SK-N-SH treated with all-trans-retinoic acid at 6 μM for 48 hours (cell line): Measurements from ENCODE around the gene PAFAH1B2.

Experiments used
- ATAC-seq: fragments of 200-7000 bp; cut with Tn5 transposase; 3 replicates; pipeline ENCODE4 v1.9.1; 2020; ENCODE audit warnings: mild to moderate bottlenecking, moderate library complexity
- BACH2 ChIP-seq: fragments of 250-450 bp; sonication (Bioruptor Pico); IDR thresholded peaks from 2 replicates; pipeline ENCODE4 v1.9.0; 2021; ENCODE audit warnings: mild to moderate bottlenecking, borderline replicate concordance
- CREB5 ChIP-seq: fragments of 250-450 bp; sonication (Bioruptor Pico); IDR thresholded peaks from 2 replicates; pipeline ENCODE4 v1.5.1; 2020; ENCODE audit warnings: low read depth, mild to moderate bottlenecking, moderate library complexity
- CSDC2 ChIP-seq: fragments of 250-450 bp; sonication (Bioruptor Pico); IDR thresholded peaks from 2 replicates; pipeline ENCODE4 v1.5.0; 2020; ENCODE audit warnings: mild to moderate bottlenecking, moderate library complexity
- CSRNP3 ChIP-seq: fragments of 250-450 bp; sonication (Bioruptor Pico); IDR thresholded peaks from 2 replicates; pipeline ENCODE4 v1.5.1; 2021; ENCODE audit warnings: mild to moderate bottlenecking, moderate library complexity
- ESRRG ChIP-seq: fragments of 250-450 bp; sonication (Bioruptor Pico); IDR thresholded peaks from 2 replicates; pipeline ENCODE4 v1.6.1; 2021; ENCODE audit warnings: mild to moderate bottlenecking
- GLIS3 ChIP-seq: fragments of 250-450 bp; sonication (Bioruptor Pico); IDR thresholded peaks from 2 replicates; pipeline ENCODE4 v1.5.0; 2020; ENCODE audit warnings: mild to moderate bottlenecking, moderate library complexity
- OSR1 ChIP-seq: fragments of 250-450 bp; sonication (Bioruptor Pico); IDR thresholded peaks from 2 replicates; pipeline ENCODE4 v1.8.0; 2022; ENCODE audit warnings: moderate library complexity, mild to moderate bottlenecking, inconsistent platforms
- POU6F1 ChIP-seq: fragments of 250-450 bp; sonication (Bioruptor Pico); IDR thresholded peaks from 2 replicates; pipeline ENCODE4 v1.8.0; 2021; ENCODE audit warnings: low read depth, mild to moderate bottlenecking, moderate library complexity, borderline replicate concordance
- RARB ChIP-seq: fragments of 250-450 bp; sonication (Bioruptor Pico); IDR thresholded peaks from 2 replicates; pipeline ENCODE4 v1.8.0; 2021; ENCODE audit warnings: mild to moderate bottlenecking, moderate library complexity
- SNAI2 ChIP-seq: fragments of 250-450 bp; sonication (Bioruptor Pico); IDR thresholded peaks from 2 replicates; pipeline ENCODE4 v1.5.0; 2020; ENCODE audit warnings: mild to moderate bottlenecking, moderate library complexity
- TCF4 ChIP-seq: fragments of 250-450 bp; sonication (Bioruptor Pico); IDR thresholded peaks from 2 replicates; pipeline ENCODE4 v1.8.0; 2021; ENCODE audit warnings: mild to moderate bottlenecking, moderate library complexity, borderline replicate concordance
- ZFP3 ChIP-seq: fragments of 250-450 bp; sonication (Bioruptor Pico); IDR thresholded peaks from 2 replicates; pipeline ENCODE4 v1.5.0; 2020; ENCODE audit warnings: mild to moderate bottlenecking, moderate library complexity
- ZNF565 ChIP-seq: fragments of 450-650 bp; formaldehyde crosslinking; conservative IDR thresholded peaks from 2 replicates; pipeline ENCODE4 v1.5.0; 2020; ENCODE audit warnings: low read depth, mild to moderate bottlenecking, moderate library complexity
- ZNF8 ChIP-seq: fragments of 450-650 bp; formaldehyde crosslinking; IDR thresholded peaks from 2 replicates; pipeline ENCODE4 v1.5.0; 2020; ENCODE audit warnings: mild to moderate bottlenecking, moderate library complexity

The PAFAH1B2 gene

GRCh38 chr11:117223741-117224689 lies 79.9 kb downstream of the PAFAH1B2 start:
- ATAC-seq = no peak
- TF ChIP-seq OSR1 = no peak
- TF ChIP-seq CSDC2 = no peak
- no peak for TF ChIP-seq ZFP3 (CRISPR knock-in tag)
- TF ChIP-seq POU6F1 (CRISPR knock-in tag) = no peak
- no peak for TF ChIP-seq CREB5 (CRISPR knock-in tag)
- no peak for TF ChIP-seq ZNF565 (CRISPR knock-in tag)
- no peak for TF ChIP-seq CSRNP3 (CRISPR knock-in tag)
- TF ChIP-seq TCF4 (CRISPR knock-in tag) = no peak
- no peak for TF ChIP-seq GLIS3
- TF ChIP-seq BACH2 = no peak
- TF ChIP-seq SNAI2 (CRISPR knock-in tag) = no peak
- TF ChIP-seq RARB = no peak
- no peak for TF ChIP-seq ZNF8 (CRISPR knock-in tag)
- no peak for TF ChIP-seq ESRRG (CRISPR knock-in tag)

- TF ChIP-seq CSRNP3 (CRISPR knock-in tag) (no peak), TCF4 (CRISPR knock-in tag) (no peak), GLIS3 (no peak), RARB (no peak), BACH2 (no peak)
- ATAC-seq = no peak
Measured at GRCh38 chr11:117225553-117226170, 81.6 kb downstream of the PAFAH1B2 start.
